Neuronal stem cell (in vitro differentiated cells): ENCODE results near the gene PTPRG.

Experiments used
- DNase-seq: peaks from one replicate; pipeline ENCODE4 v3.0.0-alpha.2; 2013; ENCODE audit warnings: low spot score
- H2AFZ ChIP-seq: one replicate; pipeline ENCODE4 v1.6.1; 2013; ENCODE audit warnings: mild to moderate bottlenecking, low read length, inconsistent platforms
- H2AK5ac ChIP-seq: 2 replicates; pipeline ENCODE4 v1.6.1; 2013; ENCODE audit warnings: low read depth, mild to moderate bottlenecking, inconsistent platforms, low read length, moderate library complexity, mixed read lengths
- H2BK120ac ChIP-seq: 2 replicates; pipeline ENCODE4 v1.6.1; 2013; ENCODE audit warnings: low read depth, mild to moderate bottlenecking, inconsistent platforms, low read length, moderate library complexity, mixed read lengths
- H2BK12ac ChIP-seq: one replicate; pipeline ENCODE4 v1.6.1; 2013; ENCODE audit warnings: low read length, inconsistent platforms
- H2BK15ac ChIP-seq: 2 replicates; pipeline ENCODE4 v1.6.1; 2013; ENCODE audit warnings: mild to moderate bottlenecking, low read length, inconsistent platforms, mixed read lengths
- H2BK5ac ChIP-seq: one replicate; pipeline ENCODE4 v1.6.1; 2013; ENCODE audit warnings: inconsistent platforms, mild to moderate bottlenecking, low read length, moderate library complexity
- H3K14ac ChIP-seq: one replicate; pipeline ENCODE4 v1.6.1; 2013; ENCODE audit warnings: low read length, inconsistent platforms
- H3K18ac ChIP-seq: 2 replicates; pipeline ENCODE4 v1.6.1; 2013; ENCODE audit warnings: low read length, inconsistent platforms
- H3K23ac ChIP-seq: 2 replicates; pipeline ENCODE4 v1.6.1; 2013; ENCODE audit warnings: low read depth, mild to moderate bottlenecking, mixed read lengths, low read length, inconsistent platforms; ENCODE audit not compliant: poor library complexity
- H3K27ac ChIP-seq: replicated peaks from 3 replicates; pipeline ENCODE4 v1.5.1; 2013; ENCODE audit warnings: low read length, inconsistent platforms
- H3K27me3 ChIP-seq, 3 experiments: 2 replicates each; pipeline ENCODE4 v1.6.1; 2013; ENCODE audit warnings: low read length in 3 of 3, mild to moderate bottlenecking in 2 of 3, inconsistent platforms in 1 of 3, low read depth in 1 of 3, mixed read lengths in 1 of 3, moderate library complexity in 1 of 3; ENCODE audit not compliant: control insufficient read depth in 3 of 3, insufficient read depth in 3 of 3
- H3K36me3 ChIP-seq, 2 donors: replicated peaks in 1 of 2; 2 replicates each; pipeline ENCODE4 v1.6.1; 2013; ENCODE audit warnings: low read length in 2 of 2; ENCODE audit not compliant: control insufficient read depth in 2 of 2, insufficient read depth in 2 of 2
- H3K4ac ChIP-seq: 2 replicates; pipeline ENCODE4 v1.6.1; 2013; ENCODE audit warnings: inconsistent platforms, mild to moderate bottlenecking, low read length, moderate library complexity
- H3K4me1 ChIP-seq, 2 donors: 1 replicate in 1 of 2; 2 replicates in 1 of 2; pipeline ENCODE4 v1.6.1; 2013; ENCODE audit warnings: low read length in 2 of 2, low read depth in 1 of 2; ENCODE audit not compliant: control insufficient read depth in 2 of 2, insufficient read depth in 1 of 2
- H3K4me2 ChIP-seq: one replicate; pipeline ENCODE4 v1.6.1; 2013; ENCODE audit warnings: mild to moderate bottlenecking, low read length, inconsistent platforms; ENCODE audit not compliant: insufficient read depth, poor library complexity, severe bottlenecking
- H3K4me3 ChIP-seq, 2 donors: 2 replicates each; pipeline ENCODE4 v1.5.1; 2013; ENCODE audit warnings: low read length in 2 of 2, mild to moderate bottlenecking in 2 of 2, inconsistent platforms in 1 of 2, moderate library complexity in 1 of 2
- H3K79me1 ChIP-seq: one replicate; pipeline ENCODE4 v1.6.1; 2013; ENCODE audit warnings: low read depth, mild to moderate bottlenecking, inconsistent platforms, low read length, moderate library complexity
- H3K9ac ChIP-seq: one replicate; pipeline ENCODE4 v1.6.1; 2013; ENCODE audit warnings: mild to moderate bottlenecking, low read depth, low read length, inconsistent platforms; ENCODE audit not compliant: poor library complexity
- H3K9me3 ChIP-seq, 2 donors: replicated peaks in 1 of 2; 2 replicates each; pipeline versions ENCODE3 to v1.6.1; 2013; ENCODE audit warnings: low read length in 2 of 2, mild to moderate bottlenecking in 2 of 2, inconsistent platforms in 1 of 2, low read depth in 1 of 2, mixed read lengths in 1 of 2, moderate library complexity in 1 of 2; ENCODE audit not compliant: control insufficient read depth in 2 of 2, insufficient read depth in 1 of 2
- H4K8ac ChIP-seq: one replicate; pipeline ENCODE4 v1.6.1; 2013; ENCODE audit warnings: low read depth, mild to moderate bottlenecking, inconsistent platforms, low read length, moderate library complexity
- H4K91ac ChIP-seq: one replicate; pipeline ENCODE4 v1.6.1; 2013; ENCODE audit warnings: low read length, low read depth, mild to moderate bottlenecking, inconsistent platforms; ENCODE audit not compliant: poor library complexity
- WGBS, 2 donors: extraction: QIAGEN DNeasy Blood & Tissue Kit; methylation state at CpG; one replicate each; pipeline ENCODE4 v1.1.7; 2013; ENCODE audit warnings: missing lambda C conversion rate in 2 of 2, mixed read lengths in 1 of 2; ENCODE audit not compliant: insufficient read length in 2 of 2, insufficient replicate concordance in 1 of 2; ENCODE audit errors: extremely low coverage in 2 of 2; 5-methylcytosine and 5-hydroxymethylcytosine counted together

PTPRG gene

DNA sequence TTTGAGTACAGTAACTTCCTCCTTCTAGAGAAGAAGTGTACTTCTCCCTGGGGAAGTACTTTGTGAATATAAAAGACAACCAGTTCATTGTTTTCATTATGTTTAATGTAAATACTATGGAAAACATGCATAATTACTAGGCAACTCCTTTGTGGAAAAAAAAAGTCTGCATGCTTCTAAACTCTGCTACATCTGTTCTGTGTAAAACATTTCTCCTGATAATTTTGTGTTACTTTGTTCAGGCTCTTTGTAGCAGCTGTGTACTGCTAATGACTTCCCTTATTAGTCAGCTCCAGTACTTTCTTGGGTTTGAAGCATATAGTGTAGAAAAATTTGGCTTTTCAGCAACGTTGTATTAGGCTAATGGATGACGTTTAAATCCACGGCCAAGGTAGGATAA, 700.4 kb downstream of the PTPRG start:
- Histone ChIP-seq H3K4me3 (no peak overlapping the region), H3K36me3 (peaks cover 2 to 22% of the 10 kb centered on the region in 2 donors), H2BK120ac (no peak overlapping the region), H2AK5ac (no peak overlapping the region), H2BK5ac (no peak overlapping the region), H2BK12ac (no peak overlapping the region), H2BK15ac (no peak overlapping the region), H3K18ac (no peak overlapping the region), H3K27me3 (no peaks in the 10 kb centered on the region), H3K23ac (no peak overlapping the region), H3K14ac (no peak overlapping the region), H3K4ac (no peak overlapping the region), H3K79me1 (no peaks in the 10 kb centered on the region), H2AFZ (no peak overlapping the region), H3K27ac (no peak overlapping the region), H3K4me1 (peaks cover 1 to 4% of the 10 kb centered on the region in 2 donors), H3K9me3 (no peaks in the 10 kb centered on the region), H4K91ac (no peak overlapping the region), H3K4me2 (no peak overlapping the region), H4K8ac (no peak overlapping the region), H3K9ac (no peak overlapping the region)
- DNase-seq = no peak
- no CpG with 5 or more reads among the region's 3 CpGs for WGBS, 2 donors

- Histone ChIP-seq H3K4me2 (no peak overlapping the region), H3K27ac (no peak overlapping the region), H2BK15ac (no peak overlapping the region), H4K8ac (no peak overlapping the region), H2BK120ac (no peak overlapping the region), H3K79me1 (no peaks in the 10 kb centered on the region), H3K4me1 (peaks cover 0 to 4% of the 10 kb centered on the region in 2 donors), H3K4ac (no peak overlapping the region), H3K9me3 (no peaks in the 10 kb centered on the region), H3K4me3 (no peak overlapping the region), H4K91ac (no peak overlapping the region), H3K9ac (no peak overlapping the region), H2AFZ (no peak overlapping the region), H3K14ac (no peak overlapping the region), H3K27me3 (no peaks in the 10 kb centered on the region), H3K18ac (no peak overlapping the region), H3K36me3 (peaks cover 2 to 53% of the 10 kb centered on the region in 2 donors), H2AK5ac (no peak overlapping the region), H3K23ac (no peak overlapping the region), H2BK12ac (no peak overlapping the region), H2BK5ac (no peak overlapping the region)
- no peak for DNase-seq
- no CpG with 5 or more reads among the region's 1 CpG for WGBS, 2 donors
Measured at GRCh38 chr3:62265528-62265927, 704.2 kb downstream of the PTPRG start.

GRCh38 chr3:62266668-62267283, 705.4 kb downstream of the PTPRG start:
- Histone ChIP-seq H3K4ac (no peak overlapping the region), H3K4me3 (no peak overlapping the region), H4K8ac (no peak overlapping the region), H2BK120ac (no peak overlapping the region), H4K91ac (no peak overlapping the region), H3K27me3 (no peaks in the 10 kb centered on the region), H2BK15ac (no peak overlapping the region), H3K14ac (no peak overlapping the region), H3K27ac (no peak overlapping the region), H3K9ac (no peak overlapping the region), H2AK5ac (no peak overlapping the region), H3K79me1 (no peaks in the 10 kb centered on the region), H3K4me1 (no peaks in the 10 kb centered on the region), H3K23ac (no peak overlapping the region), H2BK5ac (no peak overlapping the region), H3K18ac (no peak overlapping the region), H3K4me2 (no peak overlapping the region), H2BK12ac (no peak overlapping the region), H3K36me3 (peaks cover 6 to 64% of the 10 kb centered on the region in 2 donors), H3K9me3 (no peaks in the 10 kb centered on the region), H2AFZ (no peak overlapping the region)
- DNase-seq = no peak

DNA sequence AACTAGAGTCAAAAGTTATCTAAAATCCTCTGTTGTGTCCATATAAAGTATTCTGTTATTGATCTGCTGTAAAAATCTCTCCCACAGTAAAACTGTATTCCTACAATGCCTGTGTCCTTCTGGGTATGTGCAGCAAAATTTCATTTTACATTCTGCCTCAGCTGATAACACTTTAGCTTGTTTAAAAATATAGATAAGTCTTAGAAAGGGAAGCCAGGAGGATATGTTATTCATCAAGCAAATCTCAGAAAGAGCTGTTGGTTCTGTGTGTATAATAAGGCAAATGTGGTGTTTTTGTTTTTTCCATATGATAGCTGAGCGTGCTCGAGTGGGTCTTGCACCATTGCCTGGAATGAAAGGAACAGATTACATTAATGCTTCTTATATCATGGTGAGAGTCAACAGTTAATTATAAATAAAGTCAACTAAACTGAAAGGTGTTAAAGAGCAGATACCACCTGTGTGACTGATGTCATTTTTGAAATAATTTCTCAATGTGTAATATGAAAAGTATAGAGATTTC, 715.3 kb downstream of the PTPRG start:
- H3K4me3 ChIP-seq = no peak overlapping the region
- H3K4ac ChIP-seq = no peak overlapping the region
- H4K91ac ChIP-seq = no peak overlapping the region
- no peak overlapping the region for H2BK12ac ChIP-seq
- H3K27me3 ChIP-seq = no peaks in the 10 kb centered on the region
- no peak overlapping the region for H3K18ac ChIP-seq
- no peak overlapping the region for H3K14ac ChIP-seq
- no peak for DNase-seq
- H2BK15ac ChIP-seq = no peak overlapping the region
- no peak overlapping the region for H2BK5ac ChIP-seq
- H3K27ac ChIP-seq = no peak overlapping the region
- H3K23ac ChIP-seq = no peak overlapping the region
- H4K8ac ChIP-seq = no peak overlapping the region
- no peak overlapping the region for H3K9ac ChIP-seq
- no peak overlapping the region for H3K4me2 ChIP-seq
- no peaks in the 10 kb centered on the region for H3K4me1 ChIP-seq
- no peak overlapping the region for H2AFZ ChIP-seq
- H3K79me1 ChIP-seq = no peaks in the 10 kb centered on the region
- H3K36me3 ChIP-seq = peaks cover 7 to 80% of the 10 kb centered on the region in 2 donors
- no peaks in the 10 kb centered on the region for H3K9me3 ChIP-seq
- WGBS, 2 donors = no CpG with 5 or more reads among the region's 2 CpGs
- H2BK120ac ChIP-seq = no peak overlapping the region
- H2AK5ac ChIP-seq = no peak overlapping the region
